Eye (tissue), 1 donor: ENCODE results near the gene CAMSAP2.
"Not testable (repeated sequence)": the region's sequence is repeated elsewhere in the genome, so short reads cannot be mapped to it uniquely, and the experiment has no call there.

Experiments
- DNase-seq: peaks from one replicate; pipeline ENCODE4 v3.0.0-alpha.2; 2015

Gene CAMSAP2

GRCh38 chr1:200783926-200784325 is 45.2 kb downstream of the CAMSAP2 start:
- no peak for DNase-seq

GRCh38 chr1:200784576-200784975 is 45.9 kb downstream of the CAMSAP2 start:
- DNase-seq: no peak

- DNase-seq: no peak
Observed at GRCh38 chr1:200786788-200787187, 48.1 kb downstream of the CAMSAP2 start.

GRCh38 chr1:200787896-200788387 is 49.2 kb downstream of the CAMSAP2 start:
- DNase-seq: no peak

- not testable (repeated sequence) for DNase-seq
Observed at GRCh38 chr1:200791012-200791411, 52.3 kb downstream of the CAMSAP2 start.

GRCh38 chr1:200793677-200794076 is 55.0 kb downstream of the CAMSAP2 start:
- no peak for DNase-seq

GRCh38 chr1:200794506-200795065 is 55.9 kb downstream of the CAMSAP2 start:
- no peak for DNase-seq

- DNase-seq: no peak
Observed at GRCh38 chr1:200795156-200795555, 56.5 kb downstream of the CAMSAP2 start.

GRCh38 chr1:200802042-200802441 is 63.3 kb downstream of the CAMSAP2 start:
- no peak for DNase-seq

GRCh38 chr1:200802865-200803512 is 64.3 kb downstream of the CAMSAP2 start:
- peak; percentile 92 for DNase-seq

- DNase-seq: no peak
Observed at GRCh38 chr1:200805719-200806118, 67.0 kb downstream of the CAMSAP2 start.

GRCh38 chr1:200808846-200809245 is 70.2 kb downstream of the CAMSAP2 start:
- DNase-seq: no peak

- DNase-seq: no peak
Observed at GRCh38 chr1:200811704-200812103, 73.0 kb downstream of the CAMSAP2 start.

- DNase-seq: not testable (repeated sequence)
Observed at GRCh38 chr1:200816624-200817224, 78.0 kb downstream of the CAMSAP2 start.

GRCh38 chr1:200818248-200818647 is 79.6 kb downstream of the CAMSAP2 start:
- no peak for DNase-seq

- no peak for DNase-seq
Observed at GRCh38 chr1:200819726-200820125, 81.0 kb downstream of the CAMSAP2 start.

GRCh38 chr1:200831091-200831490 is 92.4 kb downstream of the CAMSAP2 start:
- peak; percentile 47 for DNase-seq

- no peak for DNase-seq
Observed at GRCh38 chr1:200834383-200834782, 95.7 kb downstream of the CAMSAP2 start.

- no peak for DNase-seq
Observed at GRCh38 chr1:200836213-200836612, 97.5 kb downstream of the CAMSAP2 start.

- DNase-seq: peak; percentile 28
Observed at GRCh38 chr1:200837931-200838571, 99.4 kb downstream of the CAMSAP2 start.

GRCh38 chr1:200838676-200839445 is 100.2 kb downstream of the CAMSAP2 start:
- no peak for DNase-seq

GRCh38 chr1:200845360-200845759 is 106.7 kb downstream of the CAMSAP2 start:
- no peak for DNase-seq

GRCh38 chr1:200846398-200846797 is 107.7 kb downstream of the CAMSAP2 start:
- DNase-seq: no peak
